Ovary (tissue), 3 donors: ENCODE measurements around the gene ACTL7B.

Source experiments
- CTCF ChIP-seq, 3 donors: fragments of 450-650 bp in 2 of 3; fragments of 200-600 bp in 1 of 3; IDR thresholded peaks; one replicate each; pipeline versions ENCODE4 v1.5.1 to v1.8.0; 2016 to 2022; ENCODE audit warnings: antibody characterized with exemption in 3 of 3, mild to moderate bottlenecking in 1 of 3
- EP300 ChIP-seq: sonication (generic); formaldehyde crosslinking; IDR thresholded peaks from one replicate; pipeline ENCODE4 v1.6.1; 2017; ENCODE audit warnings: antibody characterized with exemption
- POLR2A ChIP-seq: fragments of 450-650 bp; IDR thresholded peaks from one replicate; pipeline ENCODE4 v1.6.1; 2017; ENCODE audit warnings: antibody characterized with exemption, mild to moderate bottlenecking, moderate library complexity
- donor health status: DM: no; HTN: no; CAD: no.

GRCh38 chr9:108894225-108894997 is 38.6 kb upstream of the ACTL7B start:
- TF ChIP-seq CTCF (IDR thresholded peaks at IDR 0.05) (no peak), POLR2A (no peak), EP300 (no peak)
